ENCODE results near the gene SMCO2.

DNA sequence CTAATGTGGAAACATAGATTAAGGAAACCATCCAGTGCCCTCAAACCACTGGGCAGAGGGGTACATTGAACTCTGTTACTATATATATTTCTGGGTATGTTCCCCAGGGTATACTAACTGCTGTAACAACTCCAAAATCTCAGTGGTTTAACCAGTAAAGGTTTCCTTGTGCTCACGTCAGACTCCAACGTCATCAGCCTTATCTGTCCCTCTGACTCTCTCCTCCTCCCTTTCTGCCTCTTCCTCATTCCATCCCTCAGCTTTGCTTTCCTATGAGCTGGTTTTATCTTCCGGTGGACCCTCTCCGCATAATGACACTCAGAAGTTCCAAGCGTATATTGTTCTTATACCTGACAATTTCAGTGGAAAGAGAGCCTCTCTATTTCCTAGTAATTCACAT is 21.2 kb upstream of the SMCO2 start:
- TF ChIP-seq RXRA (IDR thresholded peaks at IDR 0.05): no peak
- no peak for TF ChIP-seq ZBTB33 (IDR thresholded peaks at IDR 0.05)
- TF ChIP-seq, protein P1, sequence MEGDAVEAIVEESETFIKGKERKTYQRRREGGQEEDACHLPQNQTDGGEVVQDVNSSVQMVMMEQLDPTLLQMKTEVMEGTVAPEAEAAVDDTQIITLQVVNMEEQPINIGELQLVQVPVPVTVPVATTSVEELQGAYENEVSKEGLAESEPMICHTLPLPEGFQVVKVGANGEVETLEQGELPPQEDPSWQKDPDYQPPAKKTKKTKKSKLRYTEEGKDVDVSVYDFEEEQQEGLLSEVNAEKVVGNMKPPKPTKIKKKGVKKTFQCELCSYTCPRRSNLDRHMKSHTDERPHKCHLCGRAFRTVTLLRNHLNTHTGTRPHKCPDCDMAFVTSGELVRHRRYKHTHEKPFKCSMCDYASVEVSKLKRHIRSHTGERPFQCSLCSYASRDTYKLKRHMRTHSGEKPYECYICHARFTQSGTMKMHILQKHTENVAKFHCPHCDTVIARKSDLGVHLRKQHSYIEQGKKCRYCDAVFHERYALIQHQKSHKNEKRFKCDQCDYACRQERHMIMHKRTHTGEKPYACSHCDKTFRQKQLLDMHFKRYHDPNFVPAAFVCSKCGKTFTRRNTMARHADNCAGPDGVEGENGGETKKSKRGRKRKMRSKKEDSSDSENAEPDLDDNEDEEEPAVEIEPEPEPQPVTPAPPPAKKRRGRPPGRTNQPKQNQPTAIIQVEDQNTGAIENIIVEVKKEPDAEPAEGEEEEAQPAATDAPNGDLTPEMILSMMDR (IDR thresholded peaks at IDR 0.05; ENCODE audit: low read depth, low read length, missing input control): no peak
- TF ChIP-seq, protein P2, sequence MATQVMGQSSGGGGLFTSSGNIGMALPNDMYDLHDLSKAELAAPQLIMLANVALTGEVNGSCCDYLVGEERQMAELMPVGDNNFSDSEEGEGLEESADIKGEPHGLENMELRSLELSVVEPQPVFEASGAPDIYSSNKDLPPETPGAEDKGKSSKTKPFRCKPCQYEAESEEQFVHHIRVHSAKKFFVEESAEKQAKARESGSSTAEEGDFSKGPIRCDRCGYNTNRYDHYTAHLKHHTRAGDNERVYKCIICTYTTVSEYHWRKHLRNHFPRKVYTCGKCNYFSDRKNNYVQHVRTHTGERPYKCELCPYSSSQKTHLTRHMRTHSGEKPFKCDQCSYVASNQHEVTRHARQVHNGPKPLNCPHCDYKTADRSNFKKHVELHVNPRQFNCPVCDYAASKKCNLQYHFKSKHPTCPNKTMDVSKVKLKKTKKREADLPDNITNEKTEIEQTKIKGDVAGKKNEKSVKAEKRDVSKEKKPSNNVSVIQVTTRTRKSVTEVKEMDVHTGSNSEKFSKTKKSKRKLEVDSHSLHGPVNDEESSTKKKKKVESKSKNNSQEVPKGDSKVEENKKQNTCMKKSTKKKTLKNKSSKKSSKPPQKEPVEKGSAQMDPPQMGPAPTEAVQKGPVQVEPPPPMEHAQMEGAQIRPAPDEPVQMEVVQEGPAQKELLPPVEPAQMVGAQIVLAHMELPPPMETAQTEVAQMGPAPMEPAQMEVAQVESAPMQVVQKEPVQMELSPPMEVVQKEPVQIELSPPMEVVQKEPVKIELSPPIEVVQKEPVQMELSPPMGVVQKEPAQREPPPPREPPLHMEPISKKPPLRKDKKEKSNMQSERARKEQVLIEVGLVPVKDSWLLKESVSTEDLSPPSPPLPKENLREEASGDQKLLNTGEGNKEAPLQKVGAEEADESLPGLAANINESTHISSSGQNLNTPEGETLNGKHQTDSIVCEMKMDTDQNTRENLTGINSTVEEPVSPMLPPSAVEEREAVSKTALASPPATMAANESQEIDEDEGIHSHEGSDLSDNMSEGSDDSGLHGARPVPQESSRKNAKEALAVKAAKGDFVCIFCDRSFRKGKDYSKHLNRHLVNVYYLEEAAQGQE (IDR thresholded peaks at IDR 0.05): no peak
- no peak for TF ChIP-seq TAF1 (conservative IDR thresholded peaks at IDR 0.05)
- TF ChIP-seq YY1 (IDR thresholded peaks at IDR 0.05): no peak
- no peak for TF ChIP-seq HNF4A (conservative IDR thresholded peaks at IDR 0.05)
- TF ChIP-seq ATF3 (IDR thresholded peaks at IDR 0.05): no peak
- no peak for TF ChIP-seq SP1 (IDR thresholded peaks at IDR 0.05)
- TF ChIP-seq JUND (IDR thresholded peaks at IDR 0.05): no peak
- TF ChIP-seq, protein P3, sequence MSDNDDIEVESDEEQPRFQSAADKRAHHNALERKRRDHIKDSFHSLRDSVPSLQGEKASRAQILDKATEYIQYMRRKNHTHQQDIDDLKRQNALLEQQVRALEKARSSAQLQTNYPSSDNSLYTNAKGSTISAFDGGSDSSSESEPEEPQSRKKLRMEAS (IDR thresholded peaks at IDR 0.05): no peak
- TF ChIP-seq RAD21 (IDR thresholded peaks at IDR 0.05): no peak
- no peak for TF ChIP-seq FOXA1 (IDR thresholded peaks at IDR 0.05)
- TF ChIP-seq GABPA (IDR thresholded peaks at IDR 0.05 in 1 of 2, conservative IDR thresholded peaks at IDR 0.05 in 1 of 2): no peak

Measured in liver (tissue), 3 donors.